HFF-Myc (cell line): ENCODE results near the gene PRELID3B.

Source experiments
- DNase-seq: peaks from one replicate; pipeline ENCODE4 v3.0.0-alpha.2; 2011; ENCODE audit warnings: low read depth; ENCODE audit errors: extremely low read depth
- H3K4me3 ChIP-seq: replicated peaks from 2 replicates; pipeline ENCODE4 v1.5.1; 2011; ENCODE audit warnings: low read depth, mild to moderate bottlenecking, control low read depth, low read length
- CTCF ChIP-seq: IDR thresholded peaks from 2 replicates; pipeline ENCODE4 v1.5.1; 2012; ENCODE audit warnings: mild to moderate bottlenecking, low read depth, low read length, control low read depth; ENCODE audit errors: missing control alignments

Gene PRELID3B

GRCh38 chr20:59006864-59007664 lies 35.5 kb downstream of the PRELID3B start, which contains the start of gene CTSZ:
Gene CTSZ (minus strand): TSS chr20:59007254. CDS start chr20:59007128, 126 bp downstream.
- no peak for DNase-seq
- TF ChIP-seq CTCF: no peak
- peak within 1 kb of the TSS; percentile 58 for H3K4me3 ChIP-seq

GRCh38 chr20:59006167-59006863 lies 36.3 kb downstream of the PRELID3B start:
- H3K4me3 ChIP-seq: peak overlapping the region; percentile 58
- TF ChIP-seq CTCF: no peak
- no peak for DNase-seq

GRCh38 chr20:59005523-59006166 lies 36.9 kb downstream of the PRELID3B start:
- H3K4me3 ChIP-seq: peak overlapping the region; percentile 58
- TF ChIP-seq CTCF: no peak
- DNase-seq: no peak

DNA sequence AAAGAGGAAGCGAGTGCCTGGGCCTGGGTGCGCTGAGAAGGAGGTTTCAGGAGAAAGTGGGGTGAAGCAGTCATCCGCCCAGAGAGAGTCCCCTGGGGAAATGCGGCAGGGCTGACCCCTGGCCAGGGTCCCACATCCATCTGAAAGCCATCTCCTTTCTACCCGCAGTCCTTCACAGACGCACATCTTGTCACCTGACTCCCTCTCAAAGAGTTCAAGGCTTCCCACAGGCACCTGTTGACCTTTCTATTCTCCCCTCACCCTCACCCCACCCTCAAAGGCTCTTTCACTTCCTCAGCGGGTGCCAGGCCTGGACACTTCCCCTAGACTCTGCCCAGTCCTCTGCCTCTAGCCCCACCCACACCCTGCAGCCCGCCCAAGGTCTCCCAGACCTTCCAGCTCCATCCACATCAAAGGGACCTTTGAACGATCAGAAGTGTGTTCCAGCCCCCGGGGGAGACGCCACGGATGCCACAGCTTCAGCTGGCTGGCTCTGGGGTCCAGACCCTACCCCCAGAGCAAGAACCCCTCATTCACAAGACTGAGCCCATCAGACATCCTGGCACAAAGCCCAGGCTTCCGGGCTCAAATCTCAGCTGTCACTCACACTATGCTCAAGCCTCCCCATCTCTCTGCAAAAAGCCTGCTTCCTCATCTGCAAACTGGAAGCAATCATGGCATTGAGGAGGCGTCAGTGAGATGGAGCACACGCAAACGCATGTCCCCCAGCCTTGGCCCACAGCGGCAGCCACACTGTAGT lies 37.6 kb downstream of the PRELID3B start:
- DNase-seq: no peak
- no peak for TF ChIP-seq CTCF

GRCh38 chr20:59004493-59004762 lies 38.2 kb downstream of the PRELID3B start:
- no peak for DNase-seq
- H3K4me3 ChIP-seq: no peak overlapping the region
- no peak for TF ChIP-seq CTCF

More for the DNA sequence above, 37.6 kb downstream of the PRELID3B start:
- H3K4me3 ChIP-seq: peak overlapping the region; percentile 58

GRCh38 chr20:59003836-59004492 lies 38.6 kb downstream of the PRELID3B start:
- no peak for TF ChIP-seq CTCF
- H3K4me3 ChIP-seq: no peak overlapping the region
- DNase-seq: no peak
